Stimulated activated CD8-positive, alpha-beta memory T cell treated with anti-CD3 and anti-CD28 coated beads, Interleukin-7, amount 100 ng/mL, for 1 hour (primary cell): ENCODE results near the gene RC3H1.
"Not testable (repeated sequence)": the region's sequence is repeated elsewhere in the genome, so short reads cannot be mapped to it uniquely, and the experiment has no call there.

ENCODE experiments used
- DNase-seq, 2 donors: peaks; one replicate each; pipeline ENCODE4 v3.0.0-alpha.2; 2020; ENCODE audit warnings: low read depth in 2 of 2

Gene RC3H1

DNA sequence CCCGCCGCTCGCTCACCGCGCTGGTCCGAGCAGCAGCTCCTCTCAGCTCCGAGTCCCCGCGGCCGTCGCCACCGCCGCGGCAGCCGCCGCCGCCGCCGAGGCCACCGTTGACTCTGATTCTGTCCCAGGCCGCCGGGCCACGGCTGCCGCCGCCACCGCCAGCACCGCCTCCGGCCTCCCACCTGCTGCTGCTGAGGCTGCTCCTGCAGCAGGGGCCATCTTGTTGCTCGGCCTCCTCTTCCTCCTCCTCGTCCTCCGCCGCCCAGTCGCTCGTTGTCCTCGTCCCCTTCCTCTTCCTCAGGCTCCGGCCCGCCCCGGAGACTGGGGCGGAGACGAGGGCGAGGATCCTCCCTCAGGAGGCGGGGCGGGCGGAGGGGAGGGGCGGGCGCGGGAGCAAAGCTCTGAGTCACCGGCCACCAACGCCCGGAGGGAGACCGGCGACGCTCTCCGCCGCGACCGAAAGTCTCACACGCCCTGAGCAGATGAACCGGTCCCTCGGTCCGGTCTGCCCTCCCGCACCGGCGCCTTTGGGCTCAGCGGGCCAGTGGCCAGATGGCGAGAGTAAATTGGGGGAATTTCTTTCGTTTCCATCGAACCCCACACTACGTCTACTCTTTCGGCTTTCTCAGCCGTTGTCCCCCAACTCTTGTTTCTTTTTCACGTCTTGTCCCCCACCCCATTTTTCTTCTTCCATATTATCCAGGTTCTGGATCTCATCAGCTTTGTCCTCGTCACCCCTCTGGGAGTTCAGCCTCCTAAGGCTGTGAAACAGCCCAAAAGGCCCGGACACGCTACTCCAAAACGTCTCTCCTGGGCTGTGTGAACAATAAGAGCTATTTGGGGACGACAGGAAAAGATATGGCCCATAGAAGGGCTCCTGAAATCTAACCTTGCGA, at the start of gene RC3H1:
Gene RC3H1 (minus strand): TSS at position 278 of the 896 bp plus-strand sequence. CDS start 29,372 bp downstream, outside the sequence.
- peak; percentile 77 to 81 for DNase-seq

DNA sequence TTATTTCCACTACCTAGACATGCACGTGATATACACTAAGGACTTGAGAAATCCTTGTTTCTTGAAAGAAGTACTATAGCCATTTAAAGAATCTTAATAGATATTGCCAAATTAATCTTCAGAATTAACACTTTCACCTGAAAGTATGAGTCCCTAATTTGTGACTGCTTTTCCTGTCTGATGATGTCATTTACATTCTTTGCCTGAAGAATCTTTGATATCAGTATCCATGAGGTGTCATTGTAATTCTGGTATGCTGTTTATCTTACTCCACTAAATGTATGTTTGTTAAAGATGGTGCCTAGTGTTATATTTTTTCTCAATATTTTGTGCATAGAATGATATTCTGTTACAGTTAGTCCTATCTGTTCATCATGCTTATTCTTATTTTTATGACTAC, 48.5 kb upstream of the RC3H1 start:
- DNase-seq = no peak

- DNase-seq = no peak
These were observed 45.8 kb upstream of the RC3H1 start for GRCh38 chr1:174068000-174068399.

- no peak for DNase-seq
These were observed 37.9 kb upstream of the RC3H1 start for GRCh38 chr1:174060090-174060489.

DNA sequence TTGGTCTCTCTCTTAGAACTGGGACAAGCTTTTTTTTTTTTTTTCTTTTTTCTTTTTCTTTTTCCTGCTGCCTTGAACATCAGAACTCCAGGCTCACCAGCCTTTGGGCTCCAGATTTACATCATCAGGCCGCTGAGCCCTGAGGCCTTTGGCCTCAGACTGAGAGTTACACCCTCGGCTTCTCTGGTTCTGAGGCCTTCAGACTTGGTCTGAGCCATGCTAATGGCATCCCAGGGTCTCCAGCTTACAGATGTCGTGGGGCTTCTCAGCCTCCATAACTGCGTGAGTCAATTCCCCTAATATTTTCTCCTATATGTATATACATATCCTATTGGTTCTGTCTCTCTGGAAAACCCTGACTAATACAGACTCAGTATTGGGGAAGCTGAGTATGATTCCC, 36.5 kb upstream of the RC3H1 start:
- DNase-seq = no peak

GRCh38 chr1:174056609-174057008, 34.5 kb upstream of the RC3H1 start:
- not testable (repeated sequence) for DNase-seq

DNA sequence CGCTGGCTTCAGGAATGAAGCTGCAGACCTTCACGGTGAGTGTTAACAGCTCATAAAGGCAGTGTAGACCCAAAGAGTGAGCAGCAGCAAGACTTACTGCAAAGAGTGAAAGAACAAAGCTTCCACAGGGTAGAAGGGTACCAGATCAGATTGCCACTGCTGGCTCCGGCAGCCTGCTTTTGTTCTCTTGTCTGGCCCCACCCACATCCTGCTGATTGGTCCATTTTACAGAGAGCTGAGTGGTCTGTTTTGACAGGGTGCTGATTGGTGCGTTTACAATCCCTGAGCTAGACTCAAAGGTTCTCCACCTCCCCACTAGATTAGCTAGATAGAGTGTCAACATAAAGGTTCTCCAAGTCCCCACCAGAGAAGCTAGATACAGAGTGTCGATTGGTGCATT, 33.6 kb upstream of the RC3H1 start:
- not testable (repeated sequence) for DNase-seq

GRCh38 chr1:174053826-174054225, 31.7 kb upstream of the RC3H1 start:
- DNase-seq = no peak

GRCh38 chr1:174052621-174053020, 30.5 kb upstream of the RC3H1 start:
- no peak for DNase-seq

- no peak for DNase-seq
These were observed 29.8 kb upstream of the RC3H1 start for GRCh38 chr1:174051956-174052355.

- no peak for DNase-seq
These were observed 27.4 kb upstream of the RC3H1 start for GRCh38 chr1:174049514-174049913.

DNA sequence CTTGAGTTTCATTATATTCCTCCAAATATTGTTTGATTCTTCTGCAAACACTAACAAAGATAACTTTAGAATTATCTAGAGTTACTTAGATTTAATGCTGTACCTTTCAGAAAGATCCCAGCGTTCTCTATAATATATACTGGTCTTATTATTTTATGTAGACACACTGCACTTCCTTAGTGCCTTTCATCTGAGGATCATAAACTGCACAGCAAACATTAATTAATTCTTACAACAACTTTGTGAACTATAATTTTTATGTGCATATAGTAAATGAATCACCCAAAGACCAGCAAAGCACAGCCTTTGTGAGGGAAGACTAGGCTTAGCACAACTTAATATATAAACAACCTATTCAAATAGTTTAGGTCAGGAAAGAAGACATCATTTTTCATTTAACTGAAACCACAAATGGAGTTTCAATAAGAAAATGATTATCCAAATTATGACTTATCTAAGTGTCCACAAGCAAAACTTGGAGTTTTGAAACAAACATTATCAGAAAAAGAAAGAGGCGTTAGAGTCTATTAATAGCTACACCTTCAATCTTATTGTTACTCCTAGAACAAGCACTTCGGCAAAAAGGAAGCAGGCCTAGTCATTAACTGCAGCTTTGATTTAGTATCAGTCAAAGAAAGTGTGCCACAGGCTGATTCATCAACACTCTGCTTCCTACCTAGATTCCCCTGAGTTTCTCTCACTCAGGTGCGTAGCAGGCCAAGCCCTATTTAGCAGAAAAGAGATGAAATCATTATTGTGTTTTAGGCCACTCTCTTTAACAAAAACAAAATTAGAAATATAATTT, 22.5 kb upstream of the RC3H1 start:
- DNase-seq = no peak

DNA sequence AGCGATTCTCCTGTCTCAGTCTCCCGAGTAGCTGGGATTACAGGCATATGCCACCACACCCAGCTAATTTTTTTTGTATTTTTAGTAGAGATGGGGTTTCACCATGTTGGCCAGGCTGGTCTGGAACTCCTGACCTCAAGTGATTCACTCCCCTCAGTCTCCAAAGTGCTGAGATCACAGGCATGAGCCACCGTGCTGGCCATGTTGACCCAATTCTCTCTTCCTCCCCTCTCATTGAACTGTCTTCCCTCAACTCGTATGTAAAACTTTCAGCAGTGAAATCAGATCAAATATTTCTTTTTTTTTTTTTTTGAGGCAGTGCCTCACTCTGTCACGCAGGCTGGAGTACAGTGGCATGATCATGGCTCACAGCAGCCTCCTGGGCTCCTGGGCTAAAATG, 20.4 kb upstream of the RC3H1 start:
- not testable (repeated sequence) for DNase-seq

DNA sequence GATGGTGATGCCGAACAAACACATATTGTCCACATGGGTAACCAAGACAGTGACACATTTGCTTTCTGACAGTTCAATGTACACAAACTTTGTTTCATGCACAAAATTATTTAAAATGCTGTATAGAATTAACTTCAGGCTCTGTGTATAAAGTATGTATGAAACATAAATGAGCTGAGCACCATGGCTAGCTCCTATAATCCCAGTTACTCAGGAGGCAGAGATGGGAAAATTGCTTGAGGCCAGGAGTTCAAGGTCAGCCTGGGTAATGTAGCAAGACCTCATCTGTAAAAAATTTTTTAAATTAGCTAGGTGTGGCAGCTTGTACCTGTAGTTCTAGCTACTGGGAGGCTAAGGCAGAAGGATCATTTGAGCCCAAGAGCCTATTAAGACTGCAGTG, 19.2 kb upstream of the RC3H1 start:
- no peak for DNase-seq

- DNase-seq = no peak
These were observed 18.2 kb upstream of the RC3H1 start for GRCh38 chr1:174040387-174040786.

DNA sequence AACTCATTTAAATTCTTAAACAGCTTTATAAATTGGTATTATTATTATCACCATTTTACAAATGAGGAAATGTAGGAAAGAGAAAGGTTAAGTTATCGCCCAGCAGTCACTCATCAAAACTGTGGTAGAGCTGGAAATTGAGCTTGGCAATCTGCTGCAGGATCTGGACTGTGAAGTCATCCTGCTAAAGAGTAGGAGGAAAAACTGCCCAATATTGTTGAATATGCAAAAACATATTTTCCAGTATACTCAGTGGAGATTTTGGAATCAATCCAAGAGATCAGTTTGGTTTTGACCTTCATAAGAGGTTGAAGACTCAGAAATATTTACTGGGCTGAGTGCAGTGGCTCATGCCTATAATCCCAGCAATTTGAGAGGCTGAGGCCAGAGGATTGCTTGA, 16.9 kb upstream of the RC3H1 start:
- DNase-seq = no peak

DNA sequence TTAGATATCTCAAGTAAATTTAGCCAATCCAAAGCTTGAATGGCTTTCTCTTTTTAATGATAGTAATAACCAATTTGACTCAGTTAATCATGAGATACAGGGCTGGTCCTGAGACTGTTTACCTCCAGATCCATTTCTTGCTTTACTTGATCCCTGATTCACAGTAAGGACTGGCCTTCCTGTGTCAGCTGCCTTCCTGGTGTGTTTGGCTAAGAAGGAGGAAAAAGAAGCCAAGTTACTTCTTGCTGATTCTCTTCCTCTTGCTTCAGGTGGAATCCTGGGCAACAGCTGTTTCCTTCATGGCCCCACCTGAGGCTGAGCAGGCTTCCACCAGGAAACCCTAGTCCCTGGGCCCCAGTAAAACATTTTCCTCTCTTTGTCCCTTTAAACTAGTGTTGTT, 14.6 kb upstream of the RC3H1 start:
- DNase-seq = no peak

GRCh38 chr1:174036204-174036603, 14.0 kb upstream of the RC3H1 start:
- DNase-seq = no peak

DNA sequence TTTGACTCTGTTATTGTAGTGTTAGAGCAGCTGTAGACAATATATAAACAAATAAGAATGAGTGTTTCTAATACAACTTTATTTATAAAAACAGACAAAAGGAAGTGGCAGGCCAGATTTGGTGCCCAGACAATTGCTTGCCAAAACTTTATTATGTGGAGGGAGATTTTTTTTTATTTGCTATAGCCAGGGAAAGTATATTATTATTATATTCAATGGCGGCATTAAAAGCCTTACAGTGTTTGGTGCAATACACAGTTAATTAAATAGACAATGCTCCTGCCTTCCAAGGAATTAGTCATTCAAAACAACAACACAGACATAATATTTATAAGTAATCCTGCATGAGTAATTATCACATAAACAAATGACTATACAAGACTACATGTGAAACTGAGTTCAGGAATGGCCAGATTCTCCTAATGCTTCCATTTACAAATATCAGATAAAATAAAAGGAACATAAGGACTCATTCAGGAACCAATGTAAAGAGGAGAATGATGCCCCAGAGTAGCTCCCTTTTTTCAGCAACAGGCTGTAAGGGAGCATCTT, 10.6 kb upstream of the RC3H1 start:
- no peak for DNase-seq

DNA sequence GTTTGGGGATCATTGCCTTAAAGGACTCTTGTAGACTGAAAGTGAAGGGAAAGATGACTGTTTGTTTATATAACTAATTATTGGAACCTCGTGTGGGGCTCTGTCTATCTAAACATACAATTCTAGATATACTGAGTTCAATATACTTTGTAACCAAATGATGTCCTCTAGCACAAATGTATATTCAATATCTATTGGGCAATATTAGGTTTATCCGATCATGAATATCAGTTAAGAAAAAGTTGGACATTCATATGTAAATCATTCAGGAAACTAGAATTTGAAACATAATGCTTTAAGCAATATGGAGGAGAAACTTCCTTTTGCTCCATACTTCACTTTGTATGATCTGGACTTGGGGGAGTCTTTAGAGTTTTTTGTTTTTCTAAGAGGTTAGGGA, 8.9 kb upstream of the RC3H1 start:
- DNase-seq = no peak

- DNase-seq = no peak
These were observed 6.3 kb upstream of the RC3H1 start for GRCh38 chr1:174028495-174028894.

DNA sequence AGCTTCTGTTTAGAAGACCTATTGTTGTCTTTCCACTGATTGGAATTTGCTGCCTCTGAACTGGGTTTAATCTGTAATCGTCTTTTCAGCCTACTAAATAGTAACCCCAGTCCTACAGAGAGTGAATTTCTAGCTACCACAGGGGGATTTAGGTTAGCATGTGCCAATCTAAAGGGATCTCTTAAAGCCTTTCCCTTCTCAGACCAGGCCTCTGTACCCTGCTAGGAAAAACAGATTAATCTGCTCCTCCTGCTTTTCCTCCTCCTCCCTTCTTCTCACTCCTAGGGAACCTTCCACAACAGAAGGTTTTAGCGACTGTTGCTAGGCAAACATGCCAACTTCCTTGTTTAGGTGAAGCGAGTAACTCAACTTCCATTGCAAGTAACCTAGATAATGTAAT, 1.3 kb upstream of the RC3H1 start:
- no peak for DNase-seq

DNA sequence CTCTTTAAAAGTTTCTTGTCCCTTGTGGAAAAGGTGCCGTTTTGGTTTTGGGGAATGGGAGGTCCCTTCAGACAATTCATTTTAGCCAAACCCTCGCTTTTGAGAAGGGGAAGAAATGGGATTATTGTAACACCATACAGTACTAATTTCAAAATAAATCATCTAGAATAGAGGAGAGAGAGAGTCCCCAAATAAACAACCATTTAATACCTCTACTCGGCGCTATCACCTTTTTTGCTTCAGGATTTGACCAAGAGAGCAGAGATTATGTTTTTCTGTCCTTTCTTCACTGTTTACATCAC, 770 bp upstream of the RC3H1 start:
- no peak for DNase-seq
